Panc1 (cell line): ENCODE results near the gene MICALL1. TPM values are rescaled to one million over a fixed set of nuclear protein-coding genes. Genes with fewer than 3 reads are reported as not detected.

Experiments used
- ATAC-seq: fragments of 200-7000 bp; cut with Tn5 transposase; 2 replicates; pipeline ENCODE4 v1.9.1; 2020; ENCODE audit warnings: mild to moderate bottlenecking, moderate library complexity
- BruUV-seq: library from RNA; stranded (reverse); fragments of 400-500 nt; replicated peaks from 2 replicates; lab custom pipeline; 2021; lab: Mats Ljungman, UMichigan
- CTCF ChIA-PET: fragments of 300-600 bp; sonication (Branson Sonifier 250); formaldehyde crosslinking; loops from one replicate; lab custom pipeline; 2022; ENCODE audit warnings: antibody characterized with exemption; lab: Charles Lee
- POLR2A ChIA-PET: fragments of 300-600 bp; sonication (Branson Sonifier 250); formaldehyde crosslinking; loops from one replicate; lab custom pipeline; 2022; ENCODE audit warnings: antibody characterized with exemption; lab: Charles Lee
- DNase-seq: peaks from one replicate; pipeline ENCODE4 v3.0.0-alpha.2; 2010; ENCODE audit warnings: low read depth, low spot score
- H3K27ac ChIP-seq: 2 replicates; pipeline ENCODE4 v1.5.1; 2011; ENCODE audit warnings: mild to moderate bottlenecking, low read length, inconsistent platforms
- H3K27me3 ChIP-seq: fragments of 200-500 bp; sonication (Bioruptor generic); 2 replicates; pipeline ENCODE4 v1.6.0; 2014; ENCODE audit warnings: low read length, inconsistent platforms; ENCODE audit not compliant: control insufficient read depth, insufficient read depth
- H3K36me3 ChIP-seq: fragments of 200-500 bp; sonication (Bioruptor generic); 2 replicates; pipeline ENCODE4 v1.5.1; 2014; ENCODE audit warnings: inconsistent platforms, mild to moderate bottlenecking, low read length, moderate library complexity; ENCODE audit not compliant: control insufficient read depth, insufficient read depth
- H3K4me1 ChIP-seq: 2 replicates; pipeline ENCODE4 v1.5.1; 2011; ENCODE audit warnings: inconsistent platforms, mild to moderate bottlenecking, low read length, moderate library complexity; ENCODE audit not compliant: control insufficient read depth, insufficient read depth
- H3K4me3 ChIP-seq, 2 experiments: 2 replicates each; pipeline ENCODE4 v1.5.1; 2011 to 2012; ENCODE audit warnings: low read depth in 2 of 2, low read length in 2 of 2, mild to moderate bottlenecking in 2 of 2, inconsistent platforms in 1 of 2, moderate library complexity in 1 of 2
- H3K9me3 ChIP-seq: fragments of 200-500 bp; sonication (Bioruptor generic); 2 replicates; pipeline ENCODE4 v1.5.1; 2014; ENCODE audit warnings: low read depth, mild to moderate bottlenecking, inconsistent platforms, low read length, moderate library complexity; ENCODE audit not compliant: control insufficient read depth, insufficient read depth
- POLR2AphosphoS5 ChIP-seq: IDR thresholded peaks from 2 replicates; pipeline ENCODE4 v1.6.1; 2012; ENCODE audit warnings: mild to moderate bottlenecking, low read depth, low read length, moderate library complexity
- SIN3A ChIP-seq: IDR thresholded peaks from 2 replicates; pipeline ENCODE4 v1.6.1; 2012; ENCODE audit warnings: low read depth, mild to moderate bottlenecking, low read length, moderate library complexity, borderline replicate concordance; ENCODE audit not compliant: insufficient read depth
- TCF7L2 ChIP-seq: IDR thresholded peaks from 2 replicates; pipeline ENCODE4 v1.6.1; 2011; ENCODE audit warnings: mild to moderate bottlenecking, low read depth, low read length, inconsistent platforms
- in situ Hi-C: cut with HindIII; loops from 2 replicates; pipeline ENCODE4 v1.10.0; 2016; ENCODE audit warnings: low sequenced_read_pairs, low pct_unique_long_range_greater_than_20kb
- intact Hi-C: fragments of 100-400 bp; cut with micrococcal nuclease; formaldehyde crosslinking; loops from one replicate; pipeline ENCODE4 v1.10.0; 2022; ENCODE audit not compliant: unreplicated experiment
- total RNA-seq: library from RNA; stranded (reverse); gene quantifications from one replicate; pipeline ENCODE4 v1.2.1, GENCODE V29; 2021; ENCODE audit not compliant: unreplicated experiment
- TF ChIP-seq, protein P1 (sequence below): fragments of 450-650 bp; IDR thresholded peaks from 2 replicates; pipeline ENCODE4 v1.5.1; 2017; ENCODE audit warnings: mild to moderate bottlenecking
- TF ChIP-seq, protein P2 (sequence below), 2 experiments: IDR thresholded peaks; 2 replicates each; pipeline ENCODE4 v1.6.1; 2011 to 2012; ENCODE audit warnings: low read depth in 2 of 2, control low read depth in 1 of 2, low read length in 1 of 2, mild to moderate bottlenecking in 1 of 2, moderate library complexity in 1 of 2; ENCODE audit not compliant: insufficient read depth in 1 of 2

Gene MICALL1
- total RNA-seq, 1 experiment from 2014 or later = 34.5 TPM

DNA sequence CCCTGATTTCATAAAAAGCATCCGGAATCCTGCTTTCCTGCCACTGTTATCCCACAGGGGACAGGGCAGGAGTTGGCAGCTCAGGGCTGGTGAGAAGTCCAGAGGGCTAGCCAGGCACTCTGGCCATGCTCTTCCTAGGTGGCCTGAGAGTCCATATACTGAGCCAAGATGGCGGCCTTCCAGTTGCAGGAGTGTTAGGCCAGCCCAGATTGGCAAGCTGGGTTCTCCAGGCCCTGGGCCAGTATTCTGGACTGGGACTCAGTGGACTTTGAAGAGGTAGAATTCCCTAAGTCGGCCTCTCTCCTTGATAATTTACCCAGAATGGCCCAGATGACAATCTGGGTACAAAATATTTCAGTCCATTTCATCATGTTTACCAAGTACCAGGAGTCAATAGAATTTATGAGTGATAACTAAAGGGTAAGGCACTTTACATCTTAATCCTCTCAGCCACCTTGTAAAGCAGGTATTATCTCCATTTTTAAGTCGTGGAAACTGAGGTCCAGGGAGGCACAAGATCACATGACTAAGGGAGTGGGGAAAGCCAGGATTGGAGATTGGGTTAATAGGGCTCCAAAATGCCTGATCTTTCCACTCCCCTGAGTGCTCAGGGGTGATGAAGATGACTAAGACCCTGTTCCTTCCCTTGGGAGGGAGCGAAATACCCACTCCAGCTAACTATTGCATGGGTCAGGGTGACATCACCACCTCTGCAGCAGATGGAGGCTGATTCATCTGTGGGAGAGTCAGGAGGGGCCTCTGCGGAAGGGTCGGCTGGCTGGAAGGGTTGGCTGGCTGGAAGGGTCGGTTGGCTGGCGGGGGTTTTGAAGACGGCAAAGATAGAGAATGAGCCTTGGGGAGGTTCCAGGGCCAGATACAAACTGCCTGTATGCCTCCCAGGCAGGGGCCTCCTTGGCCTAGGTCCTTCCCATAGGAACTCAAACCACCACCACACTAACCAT lies 1.2 kb upstream of the MICALL1 start:
- intact Hi-C loops (no loop called here), in situ Hi-C loops (no loop called here)
- ATAC-seq (peak; percentile 62), DNase-seq (peak; percentile 69)
- no peaks in the 10 kb centered on the region for H3K27me3 ChIP-seq
- TF ChIP-seq, protein P1, sequence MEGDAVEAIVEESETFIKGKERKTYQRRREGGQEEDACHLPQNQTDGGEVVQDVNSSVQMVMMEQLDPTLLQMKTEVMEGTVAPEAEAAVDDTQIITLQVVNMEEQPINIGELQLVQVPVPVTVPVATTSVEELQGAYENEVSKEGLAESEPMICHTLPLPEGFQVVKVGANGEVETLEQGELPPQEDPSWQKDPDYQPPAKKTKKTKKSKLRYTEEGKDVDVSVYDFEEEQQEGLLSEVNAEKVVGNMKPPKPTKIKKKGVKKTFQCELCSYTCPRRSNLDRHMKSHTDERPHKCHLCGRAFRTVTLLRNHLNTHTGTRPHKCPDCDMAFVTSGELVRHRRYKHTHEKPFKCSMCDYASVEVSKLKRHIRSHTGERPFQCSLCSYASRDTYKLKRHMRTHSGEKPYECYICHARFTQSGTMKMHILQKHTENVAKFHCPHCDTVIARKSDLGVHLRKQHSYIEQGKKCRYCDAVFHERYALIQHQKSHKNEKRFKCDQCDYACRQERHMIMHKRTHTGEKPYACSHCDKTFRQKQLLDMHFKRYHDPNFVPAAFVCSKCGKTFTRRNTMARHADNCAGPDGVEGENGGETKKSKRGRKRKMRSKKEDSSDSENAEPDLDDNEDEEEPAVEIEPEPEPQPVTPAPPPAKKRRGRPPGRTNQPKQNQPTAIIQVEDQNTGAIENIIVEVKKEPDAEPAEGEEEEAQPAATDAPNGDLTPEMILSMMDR = no peak
- TF ChIP-seq, protein P2, sequence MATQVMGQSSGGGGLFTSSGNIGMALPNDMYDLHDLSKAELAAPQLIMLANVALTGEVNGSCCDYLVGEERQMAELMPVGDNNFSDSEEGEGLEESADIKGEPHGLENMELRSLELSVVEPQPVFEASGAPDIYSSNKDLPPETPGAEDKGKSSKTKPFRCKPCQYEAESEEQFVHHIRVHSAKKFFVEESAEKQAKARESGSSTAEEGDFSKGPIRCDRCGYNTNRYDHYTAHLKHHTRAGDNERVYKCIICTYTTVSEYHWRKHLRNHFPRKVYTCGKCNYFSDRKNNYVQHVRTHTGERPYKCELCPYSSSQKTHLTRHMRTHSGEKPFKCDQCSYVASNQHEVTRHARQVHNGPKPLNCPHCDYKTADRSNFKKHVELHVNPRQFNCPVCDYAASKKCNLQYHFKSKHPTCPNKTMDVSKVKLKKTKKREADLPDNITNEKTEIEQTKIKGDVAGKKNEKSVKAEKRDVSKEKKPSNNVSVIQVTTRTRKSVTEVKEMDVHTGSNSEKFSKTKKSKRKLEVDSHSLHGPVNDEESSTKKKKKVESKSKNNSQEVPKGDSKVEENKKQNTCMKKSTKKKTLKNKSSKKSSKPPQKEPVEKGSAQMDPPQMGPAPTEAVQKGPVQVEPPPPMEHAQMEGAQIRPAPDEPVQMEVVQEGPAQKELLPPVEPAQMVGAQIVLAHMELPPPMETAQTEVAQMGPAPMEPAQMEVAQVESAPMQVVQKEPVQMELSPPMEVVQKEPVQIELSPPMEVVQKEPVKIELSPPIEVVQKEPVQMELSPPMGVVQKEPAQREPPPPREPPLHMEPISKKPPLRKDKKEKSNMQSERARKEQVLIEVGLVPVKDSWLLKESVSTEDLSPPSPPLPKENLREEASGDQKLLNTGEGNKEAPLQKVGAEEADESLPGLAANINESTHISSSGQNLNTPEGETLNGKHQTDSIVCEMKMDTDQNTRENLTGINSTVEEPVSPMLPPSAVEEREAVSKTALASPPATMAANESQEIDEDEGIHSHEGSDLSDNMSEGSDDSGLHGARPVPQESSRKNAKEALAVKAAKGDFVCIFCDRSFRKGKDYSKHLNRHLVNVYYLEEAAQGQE (IDR thresholded peaks at IDR 0.05; ENCODE audit: insufficient read depth in 1 of 2, low read depth in 2 of 2, low read length in 1 of 2) = no peak
- TF ChIP-seq TCF7L2 = no peak
- no peak for TF ChIP-seq SIN3A
- no peak for TF ChIP-seq POLR2AphosphoS5
- no peaks in the 10 kb centered on the region for H3K9me3 ChIP-seq
- no peaks in the 10 kb centered on the region for H3K36me3 ChIP-seq
- peaks cover 12% of the 10 kb centered on the region for H3K4me1 ChIP-seq
- H3K4me3 ChIP-seq = peak overlapping the region; percentile 53 to 63
- ChIA-PET POLR2A (interaction anchor here (0.6 kb wide), 2 partner anchors 57 to 92 kb away, joined by 3 read pairs; no protein-coding TSS in a partner anchor), CTCF (interaction anchor here (0.9 kb wide), 1 partner anchor 13 kb away, joined by 4 read pairs; no protein-coding TSS in a partner anchor)
- peak overlapping the region; percentile 71 for H3K27ac ChIP-seq
- BruUV-seq = no TSS peak

DNA sequence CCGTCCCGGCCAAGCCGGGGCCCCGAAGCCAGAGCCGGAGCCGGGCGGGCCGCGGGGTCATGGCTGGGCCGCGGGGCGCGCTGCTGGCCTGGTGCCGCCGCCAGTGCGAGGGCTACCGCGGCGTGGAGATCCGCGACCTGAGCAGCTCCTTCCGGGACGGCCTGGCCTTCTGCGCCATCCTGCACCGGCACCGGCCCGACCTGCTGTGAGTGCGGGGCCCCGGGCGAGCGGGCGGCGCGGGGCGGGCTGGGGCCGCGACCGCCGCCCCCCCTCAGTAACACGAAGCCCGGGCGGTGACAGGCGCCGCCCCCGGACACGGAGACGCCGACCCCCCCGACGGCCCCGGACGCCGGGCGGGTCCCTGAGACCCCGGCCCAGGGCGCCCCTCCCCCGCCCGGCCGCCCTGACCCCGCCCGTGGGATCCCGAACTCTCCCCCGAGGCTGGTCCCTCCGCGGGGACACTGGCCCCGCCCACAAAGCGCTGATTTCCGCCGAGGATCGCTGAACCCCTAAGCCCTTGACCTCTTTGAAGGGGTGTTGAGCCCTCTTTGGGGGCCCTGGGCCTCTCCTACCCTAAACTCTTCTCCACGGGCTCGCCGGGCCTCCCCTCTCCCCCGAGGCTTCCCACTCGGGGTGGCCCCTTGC lies 389 bp downstream of the MICALL1 start:
- ATAC-seq (peak; percentile 47), DNase-seq (no peak)
- Histone ChIP-seq H3K4me1 (peaks cover 12% of the 10 kb centered on the region), H3K36me3 (no peaks in the 10 kb centered on the region), H3K27me3 (no peaks in the 10 kb centered on the region), H3K4me3 (peak overlapping the region; percentile 63 to 75), H3K27ac (peak overlapping the region; percentile 76), H3K9me3 (no peaks in the 10 kb centered on the region)
- BruUV-seq = no TSS peak
- ChIA-PET CTCF (interaction anchor here (0.6 to 0.7 kb wide), 3 partner anchors 25 to 620 kb away, joined by 3 to 7 read pairs (median 4); no protein-coding TSS in a partner anchor), POLR2A (no interaction called here)
- intact Hi-C loops (no loop called here), in situ Hi-C loops (no loop called here)
- no peak for TF ChIP-seq SIN3A
- TF ChIP-seq POLR2AphosphoS5 = no peak
- TF ChIP-seq, protein P1 = no peak
- TF ChIP-seq, protein P2 (IDR thresholded peaks at IDR 0.05; ENCODE audit: insufficient read depth in 1 of 2, low read depth in 2 of 2, low read length in 1 of 2) = no peak
- TF ChIP-seq TCF7L2 = no peak
